Mesothelial cell of epicardium (in vitro differentiated cells): ENCODE results near the gene AKAP5. TPM values are rescaled to one million over a fixed set of nuclear protein-coding genes. Genes with fewer than 3 reads are reported as not detected.

Experiments used
- DNase-seq, 2 experiments: peaks; one replicate each; pipeline ENCODE4 v3.0.0; 2021; ENCODE audit warnings: low spot score in 2 of 2; ENCODE audit not compliant: unreplicated experiment in 2 of 2
- H3K27ac Mint-ChIP-seq: 2 replicates; pipeline ENCODE4 v1.8.0; 2021; ENCODE audit warnings: mixed read lengths
- H3K27me3 Mint-ChIP-seq: 2 replicates; pipeline ENCODE4 v1.8.0; 2021; ENCODE audit warnings: low read depth, mixed read lengths
- H3K36me3 Mint-ChIP-seq: 2 replicates; pipeline ENCODE4 v1.8.0; 2021; ENCODE audit warnings: mixed read lengths
- H3K4me1 Mint-ChIP-seq: 2 replicates; pipeline ENCODE4 v1.8.0; 2021; ENCODE audit warnings: mixed read lengths
- H3K4me3 Mint-ChIP-seq: 2 replicates; pipeline ENCODE4 v1.8.0; 2021; ENCODE audit warnings: mild to moderate bottlenecking, moderate library complexity, mixed read lengths
- H3K9me3 Mint-ChIP-seq: 2 replicates; pipeline ENCODE4 v1.8.0; 2021; ENCODE audit warnings: mixed read lengths
- total RNA-seq: library from RNA; stranded (reverse); gene quantifications from 3 replicates; pipeline ENCODE4 v1.2.1, GENCODE V29; 2021
- TF ChIP-seq, protein P1 (sequence below): fragments of 200-600 bp; sonication (generic); IDR thresholded peaks from one replicate; pipeline ENCODE4 v1.5.0; 2021; ENCODE audit warnings: antibody characterized with exemption; ENCODE audit not compliant: unreplicated experiment

Gene AKAP5
- total RNA-seq, 1 donor from 2014 or later: 2.1 TPM

DNA sequence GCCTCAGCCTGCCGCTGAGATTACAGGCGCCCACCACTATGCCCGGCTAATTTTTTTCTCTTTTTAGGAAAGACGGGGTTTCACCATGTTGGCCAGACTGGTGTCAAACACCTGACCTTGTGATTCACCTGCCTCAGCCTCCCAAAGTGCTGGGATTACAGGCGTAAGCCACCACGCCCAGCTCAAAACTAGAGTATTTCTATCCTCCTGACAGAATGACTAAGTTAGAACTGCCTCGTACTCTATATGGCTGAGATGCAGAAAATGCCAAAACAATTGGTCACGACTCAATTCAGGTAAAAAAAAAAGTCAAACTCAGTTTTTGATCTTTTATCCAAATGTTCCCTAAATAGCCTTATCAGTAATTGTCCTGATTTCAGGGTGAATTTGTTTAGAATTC, 11.1 kb downstream of the AKAP5 start:
- peaks cover 11% of the 10 kb centered on the region for H3K4me1 Mint-ChIP-seq
- no peaks in the 10 kb centered on the region for H3K9me3 Mint-ChIP-seq
- H3K27ac Mint-ChIP-seq: no peak overlapping the region
- no peaks in the 10 kb centered on the region for H3K27me3 Mint-ChIP-seq
- no peak overlapping the region for H3K4me3 Mint-ChIP-seq
- no peak for DNase-seq
- no peaks in the 10 kb centered on the region for H3K36me3 Mint-ChIP-seq
- TF ChIP-seq, protein P1, sequence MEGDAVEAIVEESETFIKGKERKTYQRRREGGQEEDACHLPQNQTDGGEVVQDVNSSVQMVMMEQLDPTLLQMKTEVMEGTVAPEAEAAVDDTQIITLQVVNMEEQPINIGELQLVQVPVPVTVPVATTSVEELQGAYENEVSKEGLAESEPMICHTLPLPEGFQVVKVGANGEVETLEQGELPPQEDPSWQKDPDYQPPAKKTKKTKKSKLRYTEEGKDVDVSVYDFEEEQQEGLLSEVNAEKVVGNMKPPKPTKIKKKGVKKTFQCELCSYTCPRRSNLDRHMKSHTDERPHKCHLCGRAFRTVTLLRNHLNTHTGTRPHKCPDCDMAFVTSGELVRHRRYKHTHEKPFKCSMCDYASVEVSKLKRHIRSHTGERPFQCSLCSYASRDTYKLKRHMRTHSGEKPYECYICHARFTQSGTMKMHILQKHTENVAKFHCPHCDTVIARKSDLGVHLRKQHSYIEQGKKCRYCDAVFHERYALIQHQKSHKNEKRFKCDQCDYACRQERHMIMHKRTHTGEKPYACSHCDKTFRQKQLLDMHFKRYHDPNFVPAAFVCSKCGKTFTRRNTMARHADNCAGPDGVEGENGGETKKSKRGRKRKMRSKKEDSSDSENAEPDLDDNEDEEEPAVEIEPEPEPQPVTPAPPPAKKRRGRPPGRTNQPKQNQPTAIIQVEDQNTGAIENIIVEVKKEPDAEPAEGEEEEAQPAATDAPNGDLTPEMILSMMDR: no peak

DNA sequence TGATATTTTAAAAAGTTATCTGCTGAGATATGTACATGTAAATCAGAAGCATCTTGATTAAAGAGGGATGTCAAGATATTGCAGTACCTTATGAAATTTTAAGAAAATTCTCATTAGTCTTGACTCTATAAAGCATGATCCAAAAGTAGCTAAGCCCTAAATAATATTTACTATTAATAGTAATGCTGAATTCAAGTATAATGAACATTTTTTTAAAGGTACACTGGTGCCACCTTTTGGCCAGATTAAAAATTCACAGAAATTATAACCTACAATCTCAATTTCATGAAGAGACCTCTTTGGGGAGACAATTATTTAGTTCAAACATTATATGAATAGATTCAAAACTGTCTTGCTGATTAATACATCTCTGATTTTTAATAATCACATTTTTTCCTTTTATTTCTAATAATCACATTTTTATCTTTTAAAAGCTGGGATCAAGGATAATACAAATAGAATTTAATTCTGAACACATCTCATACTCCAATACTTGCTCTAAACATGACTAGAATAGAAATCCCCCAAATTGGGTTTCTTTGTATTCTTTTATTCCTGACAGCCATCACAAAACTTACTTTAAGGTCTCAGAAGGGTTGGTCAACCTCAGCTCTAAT, 13.4 kb downstream of the AKAP5 start:
- no peaks in the 10 kb centered on the region for H3K27me3 Mint-ChIP-seq
- TF ChIP-seq, protein P1: peak; percentile 25
- H3K36me3 Mint-ChIP-seq: no peaks in the 10 kb centered on the region
- H3K4me1 Mint-ChIP-seq: peaks cover 3% of the 10 kb centered on the region
- H3K27ac Mint-ChIP-seq: no peak overlapping the region
- H3K4me3 Mint-ChIP-seq: no peak overlapping the region
- no peak for DNase-seq
- no peaks in the 10 kb centered on the region for H3K9me3 Mint-ChIP-seq

DNA sequence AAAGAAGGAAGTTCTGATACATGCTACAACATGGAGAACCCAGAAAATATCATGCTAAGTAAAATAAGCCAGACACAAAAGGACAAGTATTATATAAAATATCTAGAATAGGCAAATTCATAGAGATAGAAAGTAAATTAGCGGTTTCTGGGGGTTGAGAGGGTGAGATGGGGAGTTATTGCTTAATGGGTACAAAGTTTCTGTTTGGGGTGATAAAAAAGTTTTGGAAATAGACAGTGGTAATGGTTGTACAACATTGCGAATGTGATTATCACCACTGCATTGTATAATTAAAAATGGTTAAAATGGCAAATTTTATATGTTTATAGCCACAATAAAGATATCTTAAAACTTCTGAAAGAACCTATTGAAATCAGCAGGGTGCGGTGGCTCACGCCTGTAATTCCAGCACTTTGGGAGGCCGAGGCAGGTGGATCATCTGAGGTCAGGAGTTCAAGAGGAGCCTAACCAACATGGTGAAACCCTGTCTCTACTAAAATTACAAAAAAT, 23.3 kb downstream of the AKAP5 start:
- Mint-ChIP-seq H3K4me1 (peaks cover 7% of the 10 kb centered on the region), H3K36me3 (peaks cover 20% of the 10 kb centered on the region), H3K4me3 (no peak overlapping the region), H3K27me3 (no peaks in the 10 kb centered on the region), H3K9me3 (no peaks in the 10 kb centered on the region), H3K27ac (no peak overlapping the region)
- no peak for DNase-seq
- TF ChIP-seq, protein P1: no peak

DNA sequence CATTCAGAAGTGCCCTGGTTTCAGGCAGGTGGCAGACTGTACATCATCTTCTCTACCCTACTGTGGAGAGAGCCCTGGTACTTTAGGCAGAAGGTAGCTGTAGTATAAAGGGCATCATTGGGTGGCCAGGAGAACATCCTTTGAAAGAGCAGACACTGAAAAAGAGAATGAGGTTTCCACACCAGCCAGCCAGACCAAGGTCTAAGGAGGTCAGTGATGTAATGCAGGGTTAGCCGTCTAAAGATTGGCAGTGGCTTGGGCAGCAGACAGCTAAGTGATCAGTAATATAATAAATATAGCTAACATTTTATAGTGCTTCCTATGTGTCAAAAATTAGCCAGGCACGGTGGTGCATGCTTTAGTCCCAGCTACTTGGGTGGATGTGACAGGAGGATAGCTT, 26.3 kb downstream of the AKAP5 start:
- no peaks in the 10 kb centered on the region for H3K9me3 Mint-ChIP-seq
- H3K27me3 Mint-ChIP-seq: no peaks in the 10 kb centered on the region
- DNase-seq: no peak
- TF ChIP-seq, protein P1: no peak
- H3K36me3 Mint-ChIP-seq: peaks cover 22% of the 10 kb centered on the region
- H3K4me1 Mint-ChIP-seq: peaks cover 8% of the 10 kb centered on the region
- H3K4me3 Mint-ChIP-seq: no peak overlapping the region
- no peak overlapping the region for H3K27ac Mint-ChIP-seq

DNA sequence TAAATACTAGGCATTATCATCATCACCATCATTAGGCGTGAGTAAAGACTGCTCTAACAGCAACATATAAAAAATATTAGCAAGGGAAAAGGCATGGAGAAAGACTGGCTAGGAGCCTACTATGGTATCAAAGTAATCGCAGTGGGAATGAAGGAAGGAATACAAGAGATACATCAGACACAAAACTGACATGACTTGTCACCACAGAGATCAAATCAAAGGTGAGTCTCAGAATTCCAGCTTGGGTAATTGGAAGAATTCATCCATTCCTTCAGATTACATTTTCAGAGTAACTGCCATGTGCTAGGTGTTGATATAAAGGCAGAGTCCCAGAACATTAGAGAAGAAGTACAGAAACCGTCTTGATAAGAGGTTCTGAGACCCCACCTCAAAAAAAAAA, 28.2 kb downstream of the AKAP5 start:
- Mint-ChIP-seq H3K4me3 (no peak overlapping the region), H3K9me3 (no peaks in the 10 kb centered on the region), H3K27me3 (no peaks in the 10 kb centered on the region), H3K36me3 (peaks cover 11% of the 10 kb centered on the region), H3K27ac (peak overlapping the region; percentile 18), H3K4me1 (peaks cover 13% of the 10 kb centered on the region)
- DNase-seq: no peak
- TF ChIP-seq, protein P1: no peak

DNA sequence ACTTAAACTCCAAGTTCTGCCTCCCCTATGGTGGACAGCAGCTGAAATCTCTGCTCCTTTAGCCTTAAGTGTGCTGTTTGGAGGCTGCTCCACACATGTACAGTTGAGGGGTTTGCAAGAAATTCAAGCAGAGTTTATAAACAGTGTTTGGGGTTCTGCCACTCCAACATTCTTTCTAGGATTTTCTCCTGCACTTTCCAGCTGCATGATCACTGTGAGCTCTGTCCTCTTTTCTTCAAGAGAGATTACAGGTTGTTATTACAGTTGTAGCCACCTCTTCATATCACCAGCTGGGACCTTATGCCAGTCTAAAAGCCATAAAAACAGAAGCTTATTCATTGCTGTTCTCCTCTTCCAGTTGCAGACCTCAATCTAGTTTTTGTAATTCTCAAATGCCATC, 30.0 kb downstream of the AKAP5 start:
- Mint-ChIP-seq H3K4me1 (peaks cover 21% of the 10 kb centered on the region), H3K4me3 (no peak overlapping the region), H3K9me3 (no peaks in the 10 kb centered on the region), H3K27ac (peak overlapping the region; percentile 39), H3K36me3 (peaks cover 8% of the 10 kb centered on the region), H3K27me3 (no peaks in the 10 kb centered on the region)
- no peak for DNase-seq
- TF ChIP-seq, protein P1: no peak
